Measurements from ENCODE around the gene SERPINE3.

The SERPINE3 gene

DNA sequence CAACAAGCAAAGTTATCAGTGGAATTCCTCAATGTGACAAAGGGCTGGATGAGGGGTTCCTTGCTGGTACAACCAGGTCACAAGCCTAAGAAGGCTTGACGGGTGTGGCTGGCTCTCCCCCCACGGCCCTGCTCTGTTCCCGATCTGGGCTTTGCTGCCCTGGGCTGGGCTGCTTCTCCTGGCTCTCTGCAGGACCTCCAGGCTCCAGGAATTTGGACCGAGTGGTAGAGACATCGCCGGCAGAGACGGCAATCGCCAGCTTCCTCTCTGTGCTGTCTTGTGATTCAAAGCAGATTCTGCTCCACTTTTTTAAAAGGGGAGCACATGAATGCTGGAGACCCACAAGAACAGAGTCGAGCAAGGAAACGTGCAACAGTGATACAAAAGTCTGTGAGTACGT lies at the start of gene SERPINE3:
Gene SERPINE3 (plus strand): TSS at position 338 of the 400 bp plus-strand sequence. CDS start 1,401 bp downstream, outside the sequence.
- DNase-seq (ENCODE audit: extremely low spot score), result no peak
- ChIA-PET POLR2A (no interaction called here), CTCF (no interaction called here)
- no peak for TF ChIP-seq HDGF (IDR thresholded peaks at IDR 0.05; ENCODE audit: borderline replicate concordance)
- no peak for TF ChIP-seq LEF1 (IDR thresholded peaks at IDR 0.05; ENCODE audit: borderline replicate concordance)

DNA sequence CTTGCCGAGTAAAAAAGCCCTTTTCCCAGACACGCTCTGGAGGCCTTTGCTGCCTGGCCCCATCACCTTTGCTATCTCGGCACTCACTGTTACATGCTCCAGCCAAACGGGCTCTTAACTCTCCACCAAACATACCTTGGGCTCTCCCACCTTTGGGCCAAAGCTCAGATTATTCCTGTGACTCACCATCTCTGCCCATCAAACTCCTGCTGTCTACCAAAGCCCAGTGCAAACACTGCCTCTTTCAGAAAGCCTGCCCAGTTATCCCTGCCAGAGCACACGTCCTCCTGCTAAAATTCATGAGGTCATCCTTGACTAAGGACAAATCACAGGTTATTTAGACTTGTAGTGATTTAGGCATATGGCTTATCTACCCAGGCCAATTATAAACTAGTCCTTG lies 48.1 kb upstream of the SERPINE3 start:
- TF ChIP-seq LEF1 (IDR thresholded peaks at IDR 0.05; ENCODE audit: borderline replicate concordance) (no peak), TARDBP (IDR thresholded peaks at IDR 0.05) (no peak), CTBP1 (IDR thresholded peaks at IDR 0.05; ENCODE audit: borderline replicate concordance) (no peak), ZNF384 (IDR thresholded peaks at IDR 0.05) (no peak), ELF4 (IDR thresholded peaks at IDR 0.05) (no peak), NFRKB (IDR thresholded peaks at IDR 0.05) (no peak), L3MBTL2 (conservative IDR thresholded peaks at IDR 0.05) (no peak), SP1 (IDR thresholded peaks at IDR 0.05) (no peak), BHLHE40 (IDR thresholded peaks at IDR 0.05; ENCODE audit: borderline replicate concordance) (no peak), FOXM1 (IDR thresholded peaks at IDR 0.05; ENCODE audit: borderline replicate concordance) (no peak), HDGF (IDR thresholded peaks at IDR 0.05; ENCODE audit: borderline replicate concordance) (no peak), FOXK2 (IDR thresholded peaks at IDR 0.05) (no peak), FOXA1 (IDR thresholded peaks at IDR 0.05) (no peak), ARNT (IDR thresholded peaks at IDR 0.05) (no peak), SUZ12 (IDR thresholded peaks at IDR 0.05) (no peak)
- TF ChIP-seq, protein P1, sequence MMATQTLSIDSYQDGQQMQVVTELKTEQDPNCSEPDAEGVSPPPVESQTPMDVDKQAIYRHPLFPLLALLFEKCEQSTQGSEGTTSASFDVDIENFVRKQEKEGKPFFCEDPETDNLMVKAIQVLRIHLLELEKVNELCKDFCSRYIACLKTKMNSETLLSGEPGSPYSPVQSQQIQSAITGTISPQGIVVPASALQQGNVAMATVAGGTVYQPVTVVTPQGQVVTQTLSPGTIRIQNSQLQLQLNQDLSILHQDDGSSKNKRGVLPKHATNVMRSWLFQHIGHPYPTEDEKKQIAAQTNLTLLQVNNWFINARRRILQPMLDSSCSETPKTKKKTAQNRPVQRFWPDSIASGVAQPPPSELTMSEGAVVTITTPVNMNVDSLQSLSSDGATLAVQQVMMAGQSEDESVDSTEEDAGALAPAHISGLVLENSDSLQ (IDR thresholded peaks at IDR 0.05), result no peak
- POLR2A ChIA-PET, result no interaction called here
- CTCF ChIA-PET, result no interaction called here
- DNase-seq (ENCODE audit: extremely low spot score), result no peak

DNA sequence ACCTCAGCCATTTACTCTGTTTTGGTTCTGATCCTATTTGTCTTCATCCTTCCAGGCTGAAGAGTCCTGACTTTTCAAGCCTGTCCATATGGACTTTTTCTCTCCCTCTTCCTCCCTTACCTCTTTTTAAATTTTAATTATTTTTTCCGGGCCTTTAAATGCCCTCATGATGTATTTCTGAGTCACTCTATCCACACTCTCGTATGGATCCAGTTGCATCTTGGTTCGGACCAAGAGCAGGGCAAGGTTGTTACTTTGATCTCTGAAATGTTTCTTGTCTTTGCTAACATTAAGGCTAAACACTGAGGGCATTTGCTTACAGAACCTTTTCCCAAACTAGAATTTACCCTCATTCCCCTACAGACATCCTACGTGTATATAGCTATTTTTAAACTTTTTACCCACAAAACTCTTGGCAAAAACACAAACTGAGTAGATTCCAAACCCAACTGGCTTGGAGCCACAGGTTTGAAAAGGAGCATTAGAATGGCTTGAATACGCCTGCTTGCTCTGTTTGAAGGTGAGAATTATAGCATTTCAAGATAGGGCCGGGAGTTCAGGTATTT lies 47.4 kb upstream of the SERPINE3 start:
- TF ChIP-seq NFRKB (IDR thresholded peaks at IDR 0.05), result no peak
- TF ChIP-seq SUZ12 (IDR thresholded peaks at IDR 0.05), result no peak
- TF ChIP-seq ARNT (IDR thresholded peaks at IDR 0.05), result no peak
- TF ChIP-seq LEF1 (IDR thresholded peaks at IDR 0.05; ENCODE audit: borderline replicate concordance), result no peak
- no peak for TF ChIP-seq FOXA1 (IDR thresholded peaks at IDR 0.05)
- no peak for TF ChIP-seq HDGF (IDR thresholded peaks at IDR 0.05; ENCODE audit: borderline replicate concordance)
- TF ChIP-seq ZNF384 (IDR thresholded peaks at IDR 0.05), result no peak
- TF ChIP-seq TARDBP (IDR thresholded peaks at IDR 0.05), result no peak
- TF ChIP-seq, protein P1 (IDR thresholded peaks at IDR 0.05), result no peak
- TF ChIP-seq CTBP1 (IDR thresholded peaks at IDR 0.05; ENCODE audit: borderline replicate concordance), result no peak
- no peak for TF ChIP-seq FOXK2 (IDR thresholded peaks at IDR 0.05)
- TF ChIP-seq ELF4 (IDR thresholded peaks at IDR 0.05), result no peak
- no peak for TF ChIP-seq BHLHE40 (IDR thresholded peaks at IDR 0.05; ENCODE audit: borderline replicate concordance)
- no peak for TF ChIP-seq L3MBTL2 (conservative IDR thresholded peaks at IDR 0.05)
- TF ChIP-seq FOXM1 (IDR thresholded peaks at IDR 0.05; ENCODE audit: borderline replicate concordance), result no peak
- ChIA-PET CTCF (no interaction called here), POLR2A (no interaction called here)
- no peak for DNase-seq (ENCODE audit: extremely low spot score)

DNA sequence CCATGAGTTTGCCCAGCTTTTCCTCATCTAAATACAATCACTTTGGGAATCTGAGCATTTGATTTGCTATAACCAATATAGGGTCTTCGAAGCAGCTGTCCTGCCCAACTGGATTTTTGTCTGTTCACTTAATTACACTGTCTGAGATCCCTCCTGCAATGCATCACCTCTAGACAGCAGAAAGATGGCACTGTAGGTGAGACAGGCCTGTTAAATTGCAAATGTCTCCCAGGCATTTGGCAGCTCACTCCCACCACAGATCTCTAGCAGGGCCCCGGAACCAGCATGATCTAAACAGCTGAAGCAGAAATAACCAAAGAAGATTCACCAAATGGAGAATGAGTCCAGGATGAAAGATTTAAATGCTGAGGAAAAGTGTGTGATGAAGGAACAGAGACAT lies 41.9 kb upstream of the SERPINE3 start:
- POLR2A ChIA-PET, result no interaction called here
- no peak for DNase-seq (ENCODE audit: extremely low spot score)
- CTCF ChIA-PET, result no interaction called here
- no peak for TF ChIP-seq TARDBP (IDR thresholded peaks at IDR 0.05)
- TF ChIP-seq, protein P1 (IDR thresholded peaks at IDR 0.05), result no peak
- no peak for TF ChIP-seq CTBP1 (IDR thresholded peaks at IDR 0.05; ENCODE audit: borderline replicate concordance)
- no peak for TF ChIP-seq FOXK2 (IDR thresholded peaks at IDR 0.05)
- TF ChIP-seq ZNF384 (IDR thresholded peaks at IDR 0.05), result no peak
- TF ChIP-seq L3MBTL2 (conservative IDR thresholded peaks at IDR 0.05), result no peak
- TF ChIP-seq FOXM1 (IDR thresholded peaks at IDR 0.05; ENCODE audit: borderline replicate concordance), result no peak
- TF ChIP-seq FOXA1 (IDR thresholded peaks at IDR 0.05), result no peak
- no peak for TF ChIP-seq LEF1 (IDR thresholded peaks at IDR 0.05; ENCODE audit: borderline replicate concordance)
- TF ChIP-seq BHLHE40 (IDR thresholded peaks at IDR 0.05; ENCODE audit: borderline replicate concordance), result no peak
- no peak for TF ChIP-seq ELF4 (IDR thresholded peaks at IDR 0.05)
- no peak for TF ChIP-seq SP1 (IDR thresholded peaks at IDR 0.05)
- TF ChIP-seq NFRKB (IDR thresholded peaks at IDR 0.05), result no peak

DNA sequence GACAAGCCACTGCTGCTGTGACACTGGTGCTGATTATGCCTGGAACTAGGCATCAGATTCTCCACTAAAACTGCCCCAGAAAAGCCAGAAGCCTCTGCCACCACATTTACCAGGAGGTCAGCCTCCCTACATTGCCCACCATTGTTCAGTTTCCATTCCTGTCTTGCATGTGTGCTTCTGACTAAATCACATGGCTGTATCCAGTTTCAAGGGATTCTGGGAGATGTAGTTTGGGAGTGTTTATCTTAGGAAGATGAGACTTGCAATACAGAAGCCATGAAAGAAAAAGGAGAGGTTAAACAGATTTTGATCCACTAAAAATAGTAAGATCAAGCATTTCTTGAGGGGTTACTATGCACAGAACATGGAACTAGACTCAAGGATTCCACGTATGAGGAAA lies 40.7 kb upstream of the SERPINE3 start:
- no peak for DNase-seq (ENCODE audit: extremely low spot score)
- ChIA-PET POLR2A (no interaction called here), CTCF (no interaction called here)
- TF ChIP-seq ELF4 (IDR thresholded peaks at IDR 0.05), result no peak

DNA sequence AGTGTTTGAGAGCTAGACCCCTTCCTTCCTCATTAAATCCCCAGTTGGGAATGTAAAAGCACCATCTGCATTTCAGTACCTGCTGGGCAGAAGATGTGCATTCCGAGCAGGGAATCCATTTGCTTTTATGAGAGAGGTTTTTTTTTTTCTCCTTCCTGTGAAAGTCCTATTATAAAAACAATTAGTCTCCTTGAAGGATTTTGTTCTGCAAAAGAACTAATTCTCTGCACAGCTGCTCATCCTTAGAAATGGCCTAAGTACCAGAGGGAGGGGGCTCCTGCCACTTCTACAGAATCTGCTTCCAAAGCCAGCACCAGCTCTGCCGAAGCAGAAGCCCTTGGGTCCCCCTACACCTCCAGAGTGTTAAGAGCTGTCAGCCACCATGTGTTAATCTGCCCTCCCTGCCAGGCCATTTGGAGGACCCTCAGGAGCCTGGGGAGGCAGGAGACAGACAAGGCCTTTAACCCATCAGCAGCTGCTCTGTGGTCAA lies 36.4 kb upstream of the SERPINE3 start:
- DNase-seq (ENCODE audit: extremely low spot score), result no peak
- CTCF ChIA-PET, result interaction anchor here (0.6 kb wide), 1 partner anchor 53 kb away, joined by 4 read pairs; no protein-coding TSS in a partner anchor
- TF ChIP-seq HDGF (IDR thresholded peaks at IDR 0.05; ENCODE audit: borderline replicate concordance), result no peak
- TF ChIP-seq L3MBTL2 (conservative IDR thresholded peaks at IDR 0.05), result no peak
- no peak for TF ChIP-seq ELF4 (IDR thresholded peaks at IDR 0.05)
- TF ChIP-seq ARNT (IDR thresholded peaks at IDR 0.05), result no peak
- TF ChIP-seq FOXK2 (IDR thresholded peaks at IDR 0.05), result no peak
- no peak for TF ChIP-seq BHLHE40 (IDR thresholded peaks at IDR 0.05; ENCODE audit: borderline replicate concordance)
- TF ChIP-seq CTBP1 (IDR thresholded peaks at IDR 0.05; ENCODE audit: borderline replicate concordance), result no peak
- no peak for TF ChIP-seq TARDBP (IDR thresholded peaks at IDR 0.05)
- TF ChIP-seq, protein P1 (IDR thresholded peaks at IDR 0.05), result no peak
- TF ChIP-seq LEF1 (IDR thresholded peaks at IDR 0.05; ENCODE audit: borderline replicate concordance), result no peak
- POLR2A ChIA-PET, result no interaction called here
